ENCODE results near the gene SLC38A1.
"Not testable (repeated sequence)": the region's sequence is repeated elsewhere in the genome, so short reads cannot be mapped to it uniquely, and the experiment has no call there.

The SLC38A1 gene

DNA sequence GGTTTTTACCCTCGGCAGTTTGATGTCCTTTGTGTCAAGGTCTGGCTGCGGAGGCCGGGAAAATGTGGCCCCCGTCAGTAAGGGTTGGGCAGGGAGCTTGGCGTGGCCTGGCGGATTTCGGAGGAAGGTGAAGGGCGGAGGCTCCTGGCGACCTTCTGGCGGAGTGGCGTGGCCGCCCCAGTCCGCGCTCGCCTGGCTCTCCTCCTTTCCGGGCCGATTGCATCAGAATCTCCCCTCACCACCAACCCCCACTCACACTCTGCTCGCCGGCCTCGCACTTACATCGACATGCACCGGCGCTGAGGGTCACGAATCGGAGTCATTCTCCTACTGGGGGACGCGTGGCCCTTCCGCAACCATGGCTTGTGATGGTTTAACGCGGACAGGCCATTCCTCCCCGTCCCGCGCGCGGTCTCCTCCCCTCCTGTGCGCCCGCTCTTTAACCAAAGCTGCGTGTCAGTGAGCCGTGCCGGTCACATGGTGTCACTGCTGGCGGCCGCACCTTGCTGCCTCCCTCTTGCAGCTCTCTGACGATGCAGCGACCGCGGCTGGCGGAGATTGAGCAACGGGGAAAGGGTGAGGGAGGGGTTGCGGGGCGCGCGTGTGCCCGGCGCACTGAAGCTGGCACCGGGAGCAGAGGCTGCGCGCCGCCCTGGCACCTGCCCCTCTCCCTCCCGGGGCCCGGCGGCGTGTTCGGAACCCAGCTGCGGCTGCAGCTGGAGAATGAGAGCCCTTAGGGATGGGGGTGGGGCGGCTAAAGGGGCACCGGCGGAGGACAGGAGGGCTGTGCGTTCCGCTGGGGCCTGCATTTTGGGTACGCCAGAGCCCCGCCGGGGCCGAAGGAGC lies at the start of gene SLC38A1:
Gene SLC38A1 (minus strand): TSS at position 461 of the 846 bp plus-strand sequence. CDS start 29,243 bp downstream, outside the sequence.
- DNase-seq: peak; percentile 92 to 97 (median 95)

DNA sequence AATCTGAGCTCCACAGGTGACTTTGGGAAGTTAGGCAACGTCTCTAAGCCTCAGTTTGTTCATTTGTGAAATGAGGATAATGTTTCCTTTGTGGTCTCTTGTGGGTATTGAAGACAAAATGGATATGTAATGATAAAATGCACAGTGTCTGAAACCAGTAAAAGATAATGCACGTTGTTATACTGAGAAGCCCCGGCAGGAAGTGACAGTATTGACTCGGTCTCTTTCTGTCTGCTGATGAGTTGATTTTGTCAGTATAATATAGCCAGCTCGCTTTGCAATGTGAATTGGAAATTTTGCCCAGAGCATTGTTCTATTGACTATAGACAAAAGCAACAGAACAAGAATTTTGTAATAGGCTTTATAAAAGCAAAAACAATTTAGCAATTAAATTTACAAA lies 49.2 kb upstream of the SLC38A1 start:
- DNase-seq: no peak

DNA sequence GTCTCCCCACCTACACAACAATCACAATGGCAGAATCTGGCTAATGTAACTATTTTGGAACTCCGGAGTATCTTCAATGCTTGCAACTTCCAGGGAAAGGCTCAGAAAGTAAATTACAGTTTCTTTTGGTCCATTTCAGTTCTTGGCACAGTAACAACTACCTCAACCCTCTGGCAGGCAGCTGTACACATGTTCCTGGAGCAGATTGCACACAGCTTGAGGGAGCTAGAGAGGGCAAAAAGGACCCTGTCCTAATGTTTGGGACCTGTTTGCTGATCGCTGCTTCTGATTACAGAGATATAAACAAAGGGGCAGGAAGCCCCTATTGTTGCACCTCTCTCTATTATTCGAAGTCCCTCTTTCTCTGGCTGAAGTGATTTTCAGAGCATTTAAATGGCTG lies 35.2 kb upstream of the SLC38A1 start:
- DNase-seq: no peak

DNA sequence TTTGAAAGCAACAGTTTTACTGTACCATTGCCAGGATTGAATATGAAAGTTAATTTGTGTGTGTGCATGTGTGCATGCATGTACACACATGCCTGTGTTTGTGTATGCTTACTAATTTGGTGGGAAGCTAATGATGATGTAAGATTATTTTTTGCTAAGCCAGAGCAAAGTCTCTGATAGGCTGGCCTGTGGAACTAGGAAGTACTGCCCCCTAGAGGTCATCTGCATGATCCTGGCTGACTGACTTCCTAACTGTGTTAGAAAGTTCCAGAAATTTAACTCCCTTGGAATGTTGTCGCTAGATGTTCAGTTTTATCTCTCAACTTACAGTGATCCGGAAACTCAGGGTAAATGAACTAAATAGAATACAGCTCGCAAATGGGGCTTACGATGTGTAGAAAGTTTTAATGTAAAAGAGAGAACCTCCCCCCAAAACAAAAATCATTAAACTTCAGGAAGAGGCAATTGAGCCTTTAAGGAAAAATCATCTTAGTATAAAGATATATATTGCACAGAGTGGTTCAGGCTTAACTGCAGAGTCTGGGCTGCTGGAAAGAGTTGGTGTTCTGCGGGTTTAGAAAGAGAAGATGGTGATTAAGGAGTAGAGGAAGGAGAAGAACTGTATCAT lies 34.3 kb upstream of the SLC38A1 start:
- peak; percentile 1 to 50 (median 40) for DNase-seq

DNA sequence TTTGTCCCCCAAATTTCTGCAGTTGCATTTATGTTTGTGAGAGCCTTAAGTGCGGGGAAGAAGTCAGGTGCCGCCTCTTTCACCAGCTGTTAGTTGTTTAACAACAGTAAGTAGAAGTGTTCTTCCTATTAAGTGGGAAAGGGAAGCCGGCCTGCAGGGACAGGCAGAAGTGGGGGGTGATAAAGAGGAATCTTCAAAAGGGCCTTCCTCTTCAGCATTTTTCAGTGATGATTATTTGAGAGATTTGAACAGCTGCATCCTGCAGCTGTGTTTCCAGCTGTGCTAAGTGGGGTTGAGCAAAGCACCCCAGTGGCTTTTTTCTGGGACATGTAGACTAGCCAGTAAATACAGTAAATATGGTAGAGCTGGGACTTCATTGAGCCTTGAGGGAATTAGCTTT lies 32.1 kb upstream of the SLC38A1 start:
- peak; percentile 36 to 80 (median 45) for DNase-seq

DNA sequence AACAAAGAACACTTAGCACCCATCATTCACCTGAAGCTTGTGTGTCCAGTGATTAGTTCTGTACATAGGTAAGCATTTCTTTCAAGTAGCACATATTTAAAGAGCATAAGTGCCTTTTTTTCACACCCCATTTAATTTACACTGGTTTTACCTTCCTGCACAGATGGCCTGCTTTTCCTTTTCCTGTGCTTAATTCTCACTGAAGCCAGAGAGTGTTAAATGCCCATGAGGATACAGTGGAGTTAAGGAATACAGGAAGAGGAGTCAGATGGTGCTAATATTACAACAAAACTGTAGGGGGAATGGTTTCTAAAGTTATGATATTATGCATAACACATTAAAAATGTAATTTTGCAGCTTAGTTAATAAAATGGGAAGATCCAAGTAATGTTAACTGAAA lies 31.0 kb upstream of the SLC38A1 start:
- DNase-seq: peak; percentile 57 to 91 (median 89)

DNA sequence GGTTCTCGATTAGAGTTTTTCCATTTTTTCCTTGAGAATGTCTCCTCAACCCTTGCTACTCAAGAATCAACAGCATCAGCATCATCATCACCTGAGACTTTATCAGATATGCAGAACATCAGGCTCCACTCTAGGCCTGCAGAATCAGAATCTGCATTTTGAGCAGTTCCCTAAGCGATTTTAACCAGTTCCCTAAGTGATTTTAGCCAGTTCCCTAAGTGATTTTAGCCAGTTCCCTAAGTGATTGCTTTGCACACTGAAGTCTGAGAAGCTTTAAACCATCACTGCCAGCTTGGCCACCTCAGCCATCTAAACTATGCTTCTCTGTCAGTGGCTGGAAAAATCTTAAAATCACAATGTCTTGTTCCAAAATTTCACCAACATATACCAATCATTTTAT lies 29.4 kb upstream of the SLC38A1 start:
- DNase-seq: no peak

DNA sequence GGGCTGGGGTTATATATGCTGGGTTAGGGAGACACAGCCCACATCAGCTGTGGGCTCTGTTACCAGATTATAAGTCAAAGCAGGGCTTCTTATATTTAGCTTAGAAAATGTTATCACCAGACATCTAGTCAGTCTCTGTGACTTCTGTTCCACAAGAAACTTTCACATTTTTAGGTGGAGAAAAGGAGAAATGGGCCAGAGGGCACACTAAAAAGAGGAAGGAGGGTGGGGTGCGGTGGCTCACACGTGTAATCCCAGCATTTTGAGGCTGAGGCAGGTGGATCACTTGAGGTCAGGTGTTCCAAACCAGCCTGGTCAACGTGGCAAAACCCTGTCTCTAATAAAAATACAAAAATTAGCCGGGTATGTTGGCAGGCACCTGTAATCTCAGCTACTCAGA lies 28.0 kb upstream of the SLC38A1 start:
- DNase-seq: no peak

DNA sequence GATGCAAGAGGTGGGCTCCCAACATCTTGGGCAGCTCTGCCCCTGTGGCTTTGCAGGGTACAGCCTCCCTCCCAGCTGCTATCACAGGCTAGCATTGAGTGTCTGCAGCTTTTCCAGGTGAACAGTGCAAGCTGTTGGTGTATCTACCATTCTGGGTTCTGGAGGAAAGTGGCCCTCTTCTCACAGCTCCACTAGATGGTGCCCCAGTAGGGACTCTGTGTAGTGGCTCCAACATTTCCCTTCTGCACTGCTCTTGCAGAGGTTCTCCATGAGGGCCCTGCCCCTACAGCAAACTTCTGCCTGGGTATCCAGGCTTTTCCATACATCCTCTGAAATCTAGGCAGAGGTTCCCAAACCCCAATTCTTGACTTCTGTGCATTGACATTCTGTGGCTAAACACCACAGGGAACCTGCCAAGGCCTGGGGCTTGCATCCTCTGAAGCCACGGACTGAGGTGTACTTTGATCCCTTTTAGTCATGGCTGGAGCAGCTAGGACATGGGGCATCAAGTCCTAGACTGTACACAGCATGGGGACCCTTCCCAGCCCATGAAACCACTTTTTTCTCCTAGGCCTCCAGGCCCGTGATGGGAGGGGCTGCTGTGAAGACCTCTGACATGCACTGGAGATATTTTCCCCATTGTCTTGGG lies 24.0 kb upstream of the SLC38A1 start:
- DNase-seq: no peak

DNA sequence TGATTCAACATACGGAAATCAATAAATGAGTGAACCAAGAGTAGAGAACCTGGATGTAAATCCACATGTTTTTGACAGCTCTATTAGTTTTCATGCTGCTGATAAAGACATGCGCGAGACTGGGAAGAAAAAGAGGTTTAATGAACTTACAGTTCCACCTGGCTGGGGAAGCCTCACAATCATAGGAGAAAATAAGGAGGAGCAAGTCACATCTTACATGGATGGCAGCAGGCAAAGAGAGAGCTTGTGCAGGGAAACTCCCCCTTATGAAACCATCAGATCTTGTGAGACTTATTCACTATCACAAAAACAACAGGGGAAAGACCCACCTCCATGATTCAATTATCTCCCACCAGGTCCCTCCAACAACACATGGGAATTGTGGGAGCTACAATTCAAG lies 23.1 kb upstream of the SLC38A1 start:
- not testable (repeated sequence) for DNase-seq

DNA sequence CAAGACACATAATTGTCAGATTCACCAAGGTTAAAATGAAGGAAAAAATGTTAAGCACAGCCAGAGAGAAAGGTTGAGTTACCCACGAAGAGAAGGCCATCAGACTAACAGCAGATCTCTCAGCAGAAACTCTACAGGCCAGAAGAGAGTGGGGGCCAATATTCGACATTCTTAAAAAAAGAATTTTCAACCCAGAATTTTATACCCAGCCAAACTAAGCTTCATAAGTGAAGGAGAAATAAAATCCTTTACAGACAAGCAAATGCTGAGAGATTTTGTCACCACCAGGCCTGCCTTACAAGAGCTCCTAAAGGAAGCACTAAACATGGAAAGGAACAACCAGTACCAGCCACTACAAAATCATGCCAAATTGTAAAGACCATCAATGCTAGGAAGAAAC lies 16.3 kb upstream of the SLC38A1 start:
- DNase-seq: not testable (repeated sequence)

DNA sequence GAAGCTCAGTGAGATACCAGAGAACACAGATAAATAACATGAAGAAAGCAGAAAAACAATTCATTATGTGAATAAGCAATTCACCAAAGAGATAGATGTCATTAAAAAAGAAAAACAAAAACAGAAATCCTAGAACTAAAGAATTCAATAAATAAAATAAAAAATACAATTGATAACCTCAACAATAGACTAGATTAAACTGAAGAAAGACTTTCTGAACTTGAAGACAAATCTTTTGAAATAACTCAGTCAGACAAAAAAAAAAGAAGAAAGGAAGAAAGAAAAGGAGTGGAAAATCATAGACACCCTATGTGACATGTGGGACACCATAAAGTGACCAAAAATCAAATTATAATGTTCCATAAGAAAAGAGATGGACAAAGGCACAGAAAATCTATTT lies 14.0 kb upstream of the SLC38A1 start:
- no peak for DNase-seq

DNA sequence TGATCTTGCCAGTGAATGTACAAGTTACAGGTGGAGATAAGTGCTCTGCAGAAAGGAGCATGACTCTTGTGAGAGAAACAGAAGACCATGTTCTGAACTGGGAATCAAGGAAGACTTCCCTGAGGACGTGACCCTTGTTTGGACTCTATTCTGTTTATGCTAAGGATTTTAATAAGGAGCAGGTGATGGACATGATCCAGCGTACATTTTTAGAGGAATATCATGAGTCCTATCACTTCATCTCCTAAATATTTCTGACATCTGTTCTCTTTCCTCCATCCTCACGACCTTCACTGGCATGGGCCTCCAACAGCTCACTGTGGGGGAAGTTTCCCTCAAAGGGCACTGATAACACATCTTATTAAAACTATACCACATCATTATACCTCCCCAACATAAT lies 7.9 kb upstream of the SLC38A1 start:
- DNase-seq: no peak

DNA sequence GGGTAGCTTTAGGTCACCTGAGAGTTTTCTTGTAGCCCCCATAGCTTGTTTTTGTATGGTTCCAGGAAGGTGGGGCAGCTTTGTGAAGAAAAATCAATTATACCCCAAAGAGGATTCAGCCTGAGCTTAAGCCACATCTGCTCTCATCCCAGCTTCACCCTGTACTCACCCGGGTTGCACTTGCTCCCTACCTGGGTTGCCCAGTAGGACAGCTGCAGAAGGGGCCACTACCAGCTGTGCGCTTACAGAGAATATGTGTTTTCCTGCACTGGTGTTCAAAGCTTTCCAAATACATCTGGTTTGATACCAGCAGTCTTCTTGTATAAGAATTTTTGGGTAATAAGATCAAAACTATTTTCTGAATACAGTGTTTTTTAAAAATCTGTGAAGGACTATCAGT lies 3.0 kb upstream of the SLC38A1 start:
- DNase-seq: no peak

DNA sequence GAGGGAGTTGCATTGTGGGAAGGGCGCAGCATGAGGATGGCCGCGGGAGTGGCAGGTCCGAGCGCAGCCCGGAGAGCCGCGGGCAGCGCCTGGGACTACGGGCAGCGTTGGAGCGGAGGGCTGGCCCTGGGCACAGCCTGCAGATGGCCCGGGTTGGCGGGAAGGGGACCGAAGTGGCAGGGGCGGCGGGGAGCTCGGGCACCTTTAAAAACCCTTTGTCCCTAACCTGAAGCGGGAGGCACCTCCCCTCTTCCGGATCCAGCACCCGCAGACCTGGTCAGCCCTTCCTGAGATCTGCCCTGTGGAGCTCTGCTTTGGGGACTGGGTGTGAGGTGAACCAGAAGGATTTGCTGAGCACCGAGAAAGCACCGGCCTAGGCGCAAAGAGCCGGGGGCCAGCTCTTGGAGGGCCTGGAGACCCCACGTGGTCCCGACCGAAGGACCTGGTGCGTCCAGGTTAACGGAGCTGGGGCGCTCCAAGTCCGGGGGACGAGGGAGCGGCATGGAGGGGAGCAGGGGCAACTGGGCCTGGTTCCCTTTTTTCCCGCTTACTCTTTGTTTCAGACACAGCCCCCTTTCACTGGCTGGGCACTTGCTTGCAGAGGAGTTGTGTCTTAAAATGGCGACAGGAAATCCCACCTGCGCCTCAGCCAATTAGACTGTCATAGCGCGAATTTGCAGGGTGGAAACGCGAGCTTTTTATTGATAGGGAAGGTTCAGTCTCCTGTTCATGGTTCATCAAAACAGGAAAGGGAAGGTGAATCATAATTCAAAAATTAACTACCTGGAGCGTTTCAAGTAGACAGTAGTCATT lies 792 bp upstream of the SLC38A1 start:
- peak in 2 of 3 experiments; percentile 86 to 89 for DNase-seq

DNA sequence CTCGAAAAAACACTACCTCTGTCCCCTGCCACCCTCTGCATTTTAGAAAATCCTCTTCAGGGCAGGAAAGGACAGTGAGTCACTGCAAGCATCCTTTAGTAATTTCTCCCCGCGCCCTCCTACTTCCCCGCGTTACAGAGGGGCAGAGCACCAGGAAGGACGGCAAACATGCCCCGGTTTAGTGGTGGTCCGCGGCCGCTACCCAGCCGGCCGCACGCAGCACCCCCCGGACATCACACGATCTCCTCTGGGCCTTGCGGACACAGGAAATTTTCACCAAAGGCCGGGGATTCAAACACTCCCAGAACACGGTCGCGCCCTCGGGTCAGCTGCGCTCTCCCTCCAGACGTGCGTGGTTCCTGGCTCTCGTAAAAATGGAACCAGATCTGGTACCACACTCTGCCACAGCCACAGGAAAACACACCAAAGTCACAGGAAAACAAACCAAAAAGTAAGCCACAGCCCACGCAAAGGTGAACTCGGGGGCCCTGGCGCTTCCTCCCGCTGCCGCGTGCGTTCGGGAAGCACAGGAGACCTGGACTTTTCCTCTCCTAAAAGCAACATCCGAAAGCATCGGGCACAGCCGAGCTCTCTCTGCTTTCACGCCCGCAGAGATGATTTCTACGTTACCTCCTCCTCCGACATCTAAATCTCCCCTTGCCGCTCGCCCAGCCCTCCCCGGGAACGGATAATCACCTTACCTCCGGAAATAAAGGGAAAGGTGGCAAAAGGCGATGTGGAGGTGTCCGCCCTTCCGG lies 839 bp downstream of the SLC38A1 start:
- DNase-seq: peak; percentile 50 to 87 (median 85)

DNA sequence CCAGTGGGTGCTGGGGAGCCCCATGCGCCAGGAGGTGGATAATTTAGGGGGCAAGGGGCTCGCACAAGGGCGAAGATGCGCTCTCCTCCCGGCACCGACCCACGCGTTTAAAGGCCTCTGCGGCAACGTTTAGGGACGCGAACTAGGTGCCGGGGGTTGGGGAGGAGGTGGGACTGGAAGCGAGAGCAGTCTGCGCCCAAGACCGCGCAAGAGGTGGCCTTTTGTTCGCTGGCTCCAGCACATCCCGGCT lies 1.3 kb downstream of the SLC38A1 start:
- peak; percentile 47 to 88 (median 86) for DNase-seq

DNA sequence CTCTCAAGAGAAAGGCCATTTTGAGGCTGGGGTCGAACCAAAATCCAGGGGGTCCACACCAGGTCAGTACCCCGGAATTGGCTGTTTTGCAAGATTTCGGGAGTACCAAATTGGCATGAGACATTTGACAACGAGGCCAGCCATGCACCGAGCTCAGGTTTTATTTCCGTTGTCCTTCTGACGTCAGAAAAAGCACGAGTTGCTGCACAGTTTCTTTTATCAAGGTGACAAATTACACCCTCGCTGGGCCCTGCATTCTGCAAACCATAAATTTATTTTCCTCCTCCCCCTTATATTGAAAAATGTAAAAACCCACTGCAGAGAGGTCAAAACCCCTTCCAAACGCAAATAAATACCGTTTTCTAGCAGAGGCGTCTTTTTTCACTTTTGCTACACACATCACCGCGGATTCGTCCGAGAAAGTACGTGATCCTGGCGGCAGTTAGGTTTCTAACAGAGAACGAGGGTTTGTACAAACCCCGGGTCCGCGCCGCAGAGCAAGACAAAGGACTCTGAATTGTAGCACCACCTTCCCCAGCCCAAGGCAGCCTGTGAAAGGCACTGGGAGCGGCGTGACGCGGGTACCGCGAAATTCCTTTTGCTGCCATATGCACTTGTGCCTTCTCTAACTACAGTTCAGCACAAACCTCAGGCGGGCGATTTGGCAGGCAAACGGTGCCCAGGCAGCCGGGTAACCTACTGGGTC lies 1.8 kb downstream of the SLC38A1 start:
- peak; percentile 74 to 91 (median 86) for DNase-seq

DNA sequence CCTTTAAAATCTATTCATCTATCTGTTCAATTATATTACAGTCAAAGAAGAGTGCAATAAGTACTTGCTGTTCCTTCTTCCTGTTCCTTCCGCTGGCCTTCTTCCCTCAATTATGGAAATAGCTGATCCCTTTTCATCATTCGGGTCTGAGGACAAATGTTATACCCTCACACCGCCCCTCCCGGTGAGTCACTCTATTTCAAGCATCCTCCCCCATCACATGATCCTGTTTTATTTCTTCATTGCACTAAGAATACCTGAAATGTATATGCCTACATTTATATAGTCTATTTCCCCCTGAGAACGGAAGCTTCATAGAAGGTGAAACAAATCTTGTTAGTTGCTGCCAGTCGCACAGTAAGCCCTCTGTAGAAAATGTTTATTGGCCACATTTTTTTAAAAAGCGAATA lies 2.5 kb downstream of the SLC38A1 start:
- peak; percentile 15 to 76 (median 34) for DNase-seq

DNA sequence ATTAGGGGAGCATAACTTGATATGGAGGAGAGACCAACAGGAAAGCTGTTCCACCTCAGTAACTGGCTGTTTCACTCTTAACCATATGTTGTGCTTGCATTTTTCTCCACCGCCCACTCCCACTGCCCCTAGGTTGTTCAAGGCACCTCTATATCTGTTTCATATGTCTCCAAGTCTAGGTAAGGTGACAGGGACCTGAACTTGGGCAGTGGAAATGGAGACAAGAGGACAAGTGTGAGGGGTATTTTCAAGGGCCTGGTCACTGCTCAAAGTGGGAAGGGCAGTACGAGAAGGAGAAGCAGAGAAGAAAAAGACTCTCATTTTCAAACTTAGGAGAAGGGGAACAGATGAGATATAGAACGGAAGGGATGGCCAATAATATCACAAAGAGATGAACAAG lies 3.1 kb downstream of the SLC38A1 start:
- DNase-seq: no peak

DNA sequence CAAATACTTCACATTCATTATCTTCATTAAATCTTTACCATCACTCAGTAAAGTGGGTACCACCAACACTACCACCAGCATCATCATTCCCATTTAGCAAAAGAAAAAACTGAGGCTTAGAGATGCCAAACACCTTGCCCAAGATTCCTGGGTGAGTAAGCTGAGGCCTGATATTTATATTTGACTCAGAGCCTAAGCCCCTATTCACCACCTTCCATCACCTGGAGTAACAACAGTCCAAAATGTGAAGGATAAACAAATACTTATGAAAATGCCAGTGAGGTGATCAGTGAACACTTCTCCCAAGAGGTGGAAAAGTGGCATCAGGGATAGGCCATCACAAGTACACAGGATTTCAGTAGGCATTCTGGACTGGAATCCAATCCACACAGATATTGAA lies 3.7 kb downstream of the SLC38A1 start:
- no peak for DNase-seq

DNA sequence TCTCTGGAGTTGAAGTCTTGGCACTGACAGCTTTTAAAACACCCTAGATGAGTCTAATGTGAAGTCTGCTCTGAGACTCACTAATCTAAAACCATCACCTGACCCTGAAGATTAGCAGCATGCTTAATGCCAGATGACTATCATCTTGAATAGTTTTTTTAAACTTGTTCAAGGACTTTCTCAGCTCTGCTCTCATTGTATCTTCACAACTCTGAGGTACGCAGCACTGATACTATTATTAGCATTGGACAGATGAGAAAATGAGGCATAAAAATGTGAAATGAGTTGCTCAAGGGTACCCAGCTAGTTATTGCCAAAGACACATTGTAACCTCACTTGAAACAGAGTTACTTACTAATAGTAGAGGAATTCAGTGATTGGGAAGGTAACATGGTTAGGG lies 4.8 kb downstream of the SLC38A1 start:
- DNase-seq: no peak
